ENCODE results near the gene PARP11.

Gene PARP11

GRCh38 chr12:3821441-3821840, 51.8 kb downstream of the PARP11 start:
- no peak for ATAC-seq
- no peak for DNase-seq

GRCh38 chr12:3820122-3820521, 53.1 kb downstream of the PARP11 start:
- peak; percentile 71 for ATAC-seq
- no peak for DNase-seq

GRCh38 chr12:3816266-3816665, 56.9 kb downstream of the PARP11 start:
- no peak for DNase-seq
- no peak for ATAC-seq

GRCh38 chr12:3815094-3815766, 58.0 kb downstream of the PARP11 start:
- no peak for DNase-seq

GRCh38 chr12:3810540-3810939, 62.7 kb downstream of the PARP11 start:
- DNase-seq = no peak
- no peak for ATAC-seq

More at GRCh38 chr12:3815094-3815766, 58.0 kb downstream of the PARP11 start:
- ATAC-seq = no peak

- ATAC-seq = no peak
- no peak for DNase-seq
Observed at GRCh38 chr12:3810016-3810370, 63.2 kb downstream of the PARP11 start.

GRCh38 chr12:3809357-3810015, 63.7 kb downstream of the PARP11 start:
- ATAC-seq (no peak), DNase-seq (no peak)

- no peak for DNase-seq
Observed at GRCh38 chr12:3805077-3805476, 68.1 kb downstream of the PARP11 start.

GRCh38 chr12:3803865-3804472, 69.2 kb downstream of the PARP11 start:
- ATAC-seq (peak; percentile 68), DNase-seq (peak; percentile 75)

More at GRCh38 chr12:3805077-3805476, 68.1 kb downstream of the PARP11 start:
- ATAC-seq = no peak

GRCh38 chr12:3802721-3803120, 70.5 kb downstream of the PARP11 start:
- ATAC-seq (no peak), DNase-seq (no peak)

GRCh38 chr12:3797531-3798048, 75.6 kb downstream of the PARP11 start:
- ATAC-seq (no peak), DNase-seq (no peak)

- no peak for DNase-seq
- ATAC-seq = no peak
Observed at GRCh38 chr12:3795492-3796133, 77.6 kb downstream of the PARP11 start.

- ATAC-seq = peak; percentile 32
- DNase-seq = no peak
Observed at GRCh38 chr12:3795066-3795465, 78.1 kb downstream of the PARP11 start.

GRCh38 chr12:3792623-3793288, 80.4 kb downstream of the PARP11 start:
- ATAC-seq (no peak), DNase-seq (no peak)

GRCh38 chr12:3791256-3791874, 81.8 kb downstream of the PARP11 start:
- DNase-seq = no peak
- ATAC-seq = no peak

GRCh38 chr12:3790642-3791041, 82.6 kb downstream of the PARP11 start:
- DNase-seq (no peak), ATAC-seq (no peak)

GRCh38 chr12:3789838-3790237, 83.4 kb downstream of the PARP11 start:
- DNase-seq = no peak
- no peak for ATAC-seq

GRCh38 chr12:3777206-3777809, 95.9 kb downstream of the PARP11 start:
- ATAC-seq = no peak
- no peak for DNase-seq

GRCh38 chr12:3775385-3776035, 97.7 kb downstream of the PARP11 start:
- ATAC-seq (no peak), DNase-seq (no peak)

GRCh38 chr12:3772380-3772779, 100.8 kb downstream of the PARP11 start:
- ATAC-seq (no peak), DNase-seq (no peak)

GRCh38 chr12:3771853-3772252, 101.3 kb downstream of the PARP11 start:
- DNase-seq (no peak), ATAC-seq (no peak)
